ENCODE results near the gene ARHGAP22.

GRCh38 chr10:48473704-48474103 lies 131.2 kb downstream of the ARHGAP22 start:
- TF ChIP-seq POLR2A (IDR thresholded peaks at IDR 0.05), result no peak
- no peak for TF ChIP-seq CTCF (IDR thresholded peaks at IDR 0.05)

All from heart left ventricle (tissue), 13 donors.